HG03196 (cell line): ENCODE measurements around the gene PLK1.

Source experiments
- ATAC-seq: cut with Tn5 transposase; IDR thresholded peaks from one replicate; pipeline ENCODE4 v1.9.1; 2021; ENCODE audit not compliant: unreplicated experiment

The PLK1 gene

GRCh38 chr16:23679274-23679985 is 741 bp downstream of the PLK1 start:
- ATAC-seq: no peak

GRCh38 chr16:23679986-23680336 is 1.3 kb downstream of the PLK1 start:
- ATAC-seq: no peak

GRCh38 chr16:23682181-23682580 is 3.5 kb downstream of the PLK1 start:
- ATAC-seq: no peak

GRCh38 chr16:23683487-23683886 is 4.8 kb downstream of the PLK1 start:
- no peak for ATAC-seq

- ATAC-seq: no peak
These were observed 8.5 kb downstream of the PLK1 start for GRCh38 chr16:23687034-23687808.

- ATAC-seq: no peak
These were observed 10.9 kb downstream of the PLK1 start for GRCh38 chr16:23689442-23690187.

- ATAC-seq: no peak
These were observed 12.2 kb downstream of the PLK1 start for GRCh38 chr16:23690771-23691482.

- no peak for ATAC-seq
These were observed 12.9 kb downstream of the PLK1 start for GRCh38 chr16:23691483-23692189.

GRCh38 chr16:23692190-23692837 is 13.6 kb downstream of the PLK1 start:
- no peak for ATAC-seq

GRCh38 chr16:23694265-23694643 is 15.6 kb downstream of the PLK1 start:
- ATAC-seq: no peak

GRCh38 chr16:23694644-23695373 is 16.1 kb downstream of the PLK1 start:
- no peak for ATAC-seq

GRCh38 chr16:23695756-23696155 is 17.1 kb downstream of the PLK1 start:
- ATAC-seq: no peak

- ATAC-seq: no peak
These were observed 20.4 kb downstream of the PLK1 start for GRCh38 chr16:23699100-23699499.

GRCh38 chr16:23700093-23700492 is 21.4 kb downstream of the PLK1 start:
- no peak for ATAC-seq

GRCh38 chr16:23700509-23700908 is 21.8 kb downstream of the PLK1 start:
- ATAC-seq: no peak

GRCh38 chr16:23701045-23701444 is 22.4 kb downstream of the PLK1 start:
- no peak for ATAC-seq

- ATAC-seq: no peak
These were observed 24.3 kb downstream of the PLK1 start for GRCh38 chr16:23702951-23703350.

- no peak for ATAC-seq
These were observed 26.3 kb downstream of the PLK1 start for GRCh38 chr16:23704772-23705516.

- no peak for ATAC-seq
These were observed 26.8 kb downstream of the PLK1 start for GRCh38 chr16:23705517-23705902.
